ENCODE results near the gene XYLB.

Gene XYLB

GRCh38 chr3:38325256-38325655, 21.3 kb upstream of the XYLB start:
- DNase-seq, result no peak

- DNase-seq, result no peak
Observed at GRCh38 chr3:38327335-38328009, 19.1 kb upstream of the XYLB start.

DNA sequence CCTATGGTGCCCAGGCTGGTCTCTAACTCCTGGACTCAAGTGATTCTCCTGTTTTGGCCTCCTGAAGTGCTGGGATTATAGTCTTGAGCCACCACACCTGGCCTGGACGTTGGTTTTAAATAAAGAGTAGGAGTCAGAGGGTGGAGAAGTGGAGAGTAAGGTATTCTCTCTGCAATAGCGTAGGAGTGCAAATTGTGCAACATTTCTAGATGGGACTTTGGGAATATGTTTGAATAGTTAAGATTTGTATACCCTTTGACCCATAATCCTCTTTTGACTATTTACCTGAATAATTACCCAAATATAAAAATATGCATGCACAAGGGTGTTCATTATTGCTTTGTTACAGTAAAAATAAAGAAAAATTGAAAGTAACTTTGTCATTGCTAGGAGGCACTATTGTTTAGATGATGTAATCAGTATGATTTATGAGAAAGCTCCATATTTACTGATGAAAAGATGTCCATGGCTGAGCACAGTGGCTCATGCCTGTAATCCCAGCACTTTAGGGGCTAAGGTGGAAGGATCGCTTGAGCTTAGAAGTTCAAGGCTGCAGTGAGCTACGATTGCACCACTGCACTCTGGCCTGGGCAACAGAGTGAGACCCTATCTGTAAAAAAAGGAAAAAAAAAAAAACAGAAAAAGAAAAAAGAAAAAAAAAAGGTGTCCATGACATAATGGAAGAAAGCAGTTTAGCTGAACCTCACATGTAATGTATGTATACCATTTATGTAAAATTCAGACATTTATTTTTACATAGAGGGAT, 15.1 kb upstream of the XYLB start:
- DNase-seq, result no peak

GRCh38 chr3:38332201-38332600, 14.4 kb upstream of the XYLB start:
- DNase-seq, result no peak

GRCh38 chr3:38334142-38335055, 12.2 kb upstream of the XYLB start:
- no peak for DNase-seq

GRCh38 chr3:38335263-38335662, 11.3 kb upstream of the XYLB start:
- DNase-seq, result no peak

GRCh38 chr3:38337703-38338102, 8.9 kb upstream of the XYLB start:
- no peak for DNase-seq

- DNase-seq, result no peak
Observed at GRCh38 chr3:38343797-38344594, 2.6 kb upstream of the XYLB start.

- DNase-seq, result no peak
Observed at GRCh38 chr3:38345879-38346586, 552 bp upstream of the XYLB start.

- no peak for DNase-seq
Observed at GRCh38 chr3:38347421-38348200, 1.0 kb downstream of the XYLB start.

- no peak for DNase-seq
Observed at GRCh38 chr3:38348903-38349302, 2.3 kb downstream of the XYLB start.

DNA sequence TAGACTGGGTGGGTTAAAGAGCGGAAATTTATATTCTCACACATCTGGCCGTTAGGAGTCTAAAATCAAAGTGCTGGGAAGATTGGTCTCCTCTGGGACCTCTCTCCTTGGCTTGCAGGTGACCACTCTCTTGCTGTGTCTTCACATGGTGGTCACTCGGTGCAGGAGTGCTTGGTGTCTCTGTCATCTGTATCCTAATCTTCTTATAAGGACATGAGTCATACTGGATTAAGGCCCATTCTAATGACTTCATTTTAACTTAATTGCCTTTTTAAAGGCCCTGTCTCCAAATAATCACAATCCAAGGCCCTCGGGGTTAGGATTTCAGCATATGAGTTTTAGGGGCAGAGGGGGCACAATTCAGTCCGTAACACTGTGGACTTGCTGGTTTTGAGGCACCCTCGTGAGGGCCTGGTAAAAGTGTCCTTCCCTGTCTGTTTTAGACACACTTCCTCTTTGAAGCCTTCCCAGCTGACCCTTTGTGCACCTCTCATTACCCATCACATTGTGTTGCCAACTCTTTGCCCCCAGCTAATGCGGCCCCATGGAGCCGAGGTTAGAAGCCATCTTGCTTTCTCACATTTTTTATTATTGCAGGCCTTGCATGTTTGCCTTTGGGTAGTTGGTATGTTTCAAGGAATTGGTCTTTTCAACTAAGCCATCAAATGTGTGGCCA, 3.2 kb downstream of the XYLB start:
- DNase-seq, result no peak

DNA sequence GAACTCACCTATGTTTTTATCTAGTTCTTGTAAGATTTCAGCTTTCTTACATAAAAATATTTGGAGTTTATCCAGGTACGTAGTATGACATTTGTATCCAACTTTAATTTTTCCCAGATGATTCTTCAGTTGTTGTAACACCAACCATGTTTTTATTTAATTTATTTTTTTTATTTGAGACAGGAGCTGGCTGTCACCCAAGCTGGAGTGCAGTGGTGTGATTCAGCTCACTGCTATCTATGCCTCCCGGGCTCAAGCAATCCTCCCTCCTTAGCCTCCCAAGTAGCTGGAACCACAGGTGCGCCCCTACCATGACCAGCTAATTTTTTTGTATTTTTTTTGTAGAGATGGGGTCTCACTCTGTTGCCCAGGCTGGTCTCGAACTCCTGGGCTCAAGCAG, 6.6 kb downstream of the XYLB start:
- no peak for DNase-seq

DNA sequence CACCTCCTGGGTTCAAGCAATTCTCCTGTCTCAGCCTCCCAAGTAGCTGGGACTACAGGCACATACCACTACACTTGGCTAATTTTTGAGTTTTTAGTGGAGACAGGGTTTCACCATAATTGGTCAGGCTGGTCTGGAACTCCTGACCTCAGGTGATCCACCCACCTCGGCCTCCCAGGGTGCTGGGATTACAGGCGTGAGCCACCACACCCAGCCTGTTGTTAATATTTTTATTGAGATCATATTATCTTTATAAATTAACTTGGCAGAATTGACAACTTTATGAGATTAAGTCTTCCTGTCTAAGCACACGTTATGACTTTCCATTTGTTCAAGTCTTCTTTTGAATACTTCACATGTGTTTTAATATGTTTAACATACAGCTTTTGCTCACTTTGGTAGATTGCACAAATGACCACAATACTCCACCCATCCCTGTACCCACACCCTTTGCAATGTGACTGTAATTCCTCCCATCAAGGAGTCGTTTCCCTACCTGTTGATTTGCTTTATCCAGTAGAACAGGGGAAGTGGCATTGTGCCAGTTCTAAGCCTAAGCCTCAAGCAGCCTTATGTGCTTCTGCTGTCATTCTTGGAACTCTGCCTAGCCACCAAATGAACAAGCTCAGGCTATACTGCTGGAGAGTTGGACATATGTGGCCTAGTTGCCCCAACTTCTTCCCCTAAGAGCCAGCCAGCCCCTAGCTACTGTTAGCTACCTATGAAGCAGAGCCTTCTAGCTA, 8.2 kb downstream of the XYLB start:
- DNase-seq, result no peak

DNA sequence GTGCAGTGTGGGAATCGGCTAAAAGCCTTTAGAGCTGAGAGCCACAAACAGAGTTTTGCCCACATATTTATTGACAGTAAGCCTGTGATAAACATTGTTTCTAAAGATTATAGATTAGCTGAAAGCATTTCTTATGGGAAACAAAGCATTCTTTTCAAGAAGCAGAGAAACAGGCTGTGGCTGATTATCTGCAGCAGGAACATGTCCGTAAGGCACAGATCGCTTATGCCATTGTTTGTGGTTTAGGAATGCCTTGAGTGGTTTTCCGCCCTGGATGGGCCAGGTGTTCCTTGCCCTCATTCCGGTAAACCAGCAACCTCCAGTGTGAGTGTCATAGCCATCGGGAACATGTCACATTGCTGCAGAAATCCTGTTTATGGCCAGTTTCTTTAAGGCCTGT, 12.5 kb downstream of the XYLB start:
- no peak for DNase-seq

DNA sequence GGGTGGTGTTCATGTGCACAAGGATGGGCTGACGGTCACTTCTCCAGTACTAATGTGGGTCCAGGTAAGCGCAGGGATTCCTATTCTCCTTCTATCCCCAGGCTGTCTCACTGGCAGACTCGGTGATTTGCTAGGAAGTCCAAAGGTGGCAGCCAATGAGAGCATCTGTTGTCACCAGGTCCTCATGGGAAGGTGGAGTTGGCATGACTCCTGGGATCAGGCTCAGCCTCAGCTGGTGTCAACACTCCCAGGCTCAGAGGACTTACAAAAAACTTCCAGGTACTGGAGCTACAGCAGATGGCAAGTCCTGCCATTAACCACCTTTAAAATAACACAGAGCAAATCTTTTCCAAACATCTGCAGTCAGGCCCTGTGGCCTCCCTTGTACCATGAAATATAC, 13.8 kb downstream of the XYLB start:
- no peak for DNase-seq

- no peak for DNase-seq
Observed at GRCh38 chr3:38361496-38361895, 14.9 kb downstream of the XYLB start.

GRCh38 chr3:38362825-38363224, 16.2 kb downstream of the XYLB start:
- DNase-seq, result no peak

DNA sequence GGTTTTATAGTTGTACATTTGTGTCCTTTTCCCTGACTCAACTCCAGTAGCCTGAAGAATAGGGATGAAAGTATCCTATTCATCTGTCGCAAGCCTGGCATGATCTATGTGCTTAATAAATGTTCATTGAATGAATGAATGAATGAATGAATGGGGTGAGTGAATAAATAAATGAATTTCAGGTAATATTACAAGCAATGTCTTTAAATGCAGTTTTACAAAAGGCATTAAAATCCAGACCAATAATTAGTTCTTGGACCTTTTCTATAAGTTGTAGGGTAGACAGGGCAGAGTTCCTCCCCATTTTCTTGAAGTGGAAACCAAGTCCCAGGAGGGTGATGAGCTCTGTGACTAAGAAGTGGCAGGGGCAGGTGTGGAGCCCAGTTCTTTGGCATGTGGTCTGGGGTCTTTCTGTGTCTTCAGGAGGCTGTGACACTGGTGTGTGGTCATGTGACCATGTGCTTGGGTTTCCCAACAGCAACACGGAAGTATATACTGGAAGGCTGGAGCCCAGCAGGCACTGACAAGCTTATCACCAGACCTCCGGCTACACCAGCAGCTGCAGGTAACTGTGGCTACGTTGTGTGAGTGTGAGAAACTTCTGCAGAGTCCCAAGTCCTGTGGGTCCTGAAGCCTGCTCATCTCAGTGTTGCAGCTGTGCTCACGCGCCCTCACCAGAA, 18.3 kb downstream of the XYLB start:
- DNase-seq, result no peak

Data from NCI-H1694 (cell line).